ENCODE results near the gene PHC2. TPM values are rescaled to one million over a fixed set of nuclear protein-coding genes. Genes with fewer than 3 reads are reported as not detected.

PHC2 gene
- total RNA-seq, 1 donor = 85.4 TPM

DNA sequence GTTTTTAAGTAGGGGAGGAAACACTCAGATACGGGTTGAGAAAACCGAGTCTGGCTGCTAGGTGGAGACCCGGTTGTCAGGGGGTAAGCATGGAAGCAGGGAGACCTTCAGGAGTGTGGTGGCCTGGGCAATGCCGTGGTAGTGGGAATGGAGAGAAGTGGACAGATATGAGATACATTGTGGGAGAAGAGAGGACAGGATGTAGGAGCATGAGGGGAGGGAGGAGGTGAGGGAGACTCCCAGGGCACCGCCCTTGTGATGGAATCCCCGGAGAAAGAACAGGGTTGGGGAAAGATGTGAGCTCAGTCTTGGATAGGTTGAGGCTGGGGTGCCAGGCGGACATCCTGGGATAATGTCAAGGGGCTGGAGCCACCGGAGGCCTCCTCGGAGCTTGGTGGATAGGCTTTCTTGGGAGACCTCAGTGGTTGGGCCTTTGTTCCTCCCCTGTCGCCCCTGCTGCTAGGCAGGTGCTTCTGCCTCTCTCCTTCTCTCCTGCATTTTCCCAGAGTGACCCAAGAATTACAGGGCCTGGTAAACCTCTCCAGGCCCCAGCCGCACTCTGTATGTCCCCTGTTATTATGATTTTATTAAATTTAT, 153.3 kb downstream of the PHC2 start:
- H3K4me1 ChIP-seq (ENCODE audit: insufficient read depth, low read length) = no peaks in the 10 kb centered on the region
- no peaks in the 10 kb centered on the region for H3K27me3 ChIP-seq (ENCODE audit: insufficient read depth, low read length)
- peaks cover 27% of the 10 kb centered on the region for H3K36me3 ChIP-seq (ENCODE audit: insufficient read depth, low read length)
- no peak overlapping the region for H3K4me3 ChIP-seq (ENCODE audit: insufficient read depth, low read length)
- TF ChIP-seq, protein P1, sequence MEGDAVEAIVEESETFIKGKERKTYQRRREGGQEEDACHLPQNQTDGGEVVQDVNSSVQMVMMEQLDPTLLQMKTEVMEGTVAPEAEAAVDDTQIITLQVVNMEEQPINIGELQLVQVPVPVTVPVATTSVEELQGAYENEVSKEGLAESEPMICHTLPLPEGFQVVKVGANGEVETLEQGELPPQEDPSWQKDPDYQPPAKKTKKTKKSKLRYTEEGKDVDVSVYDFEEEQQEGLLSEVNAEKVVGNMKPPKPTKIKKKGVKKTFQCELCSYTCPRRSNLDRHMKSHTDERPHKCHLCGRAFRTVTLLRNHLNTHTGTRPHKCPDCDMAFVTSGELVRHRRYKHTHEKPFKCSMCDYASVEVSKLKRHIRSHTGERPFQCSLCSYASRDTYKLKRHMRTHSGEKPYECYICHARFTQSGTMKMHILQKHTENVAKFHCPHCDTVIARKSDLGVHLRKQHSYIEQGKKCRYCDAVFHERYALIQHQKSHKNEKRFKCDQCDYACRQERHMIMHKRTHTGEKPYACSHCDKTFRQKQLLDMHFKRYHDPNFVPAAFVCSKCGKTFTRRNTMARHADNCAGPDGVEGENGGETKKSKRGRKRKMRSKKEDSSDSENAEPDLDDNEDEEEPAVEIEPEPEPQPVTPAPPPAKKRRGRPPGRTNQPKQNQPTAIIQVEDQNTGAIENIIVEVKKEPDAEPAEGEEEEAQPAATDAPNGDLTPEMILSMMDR (IDR thresholded peaks at IDR 0.05; ENCODE audit: extremely low read depth, low read depth, low read length) = no peak
- H3K4me2 ChIP-seq (ENCODE audit: insufficient read depth, low read length) = no peak overlapping the region
- H4K20me1 ChIP-seq (ENCODE audit: insufficient read depth, low read length) = peaks cover 29% of the 10 kb centered on the region
- H3K9me3 ChIP-seq (ENCODE audit: low read depth, low read length) = no peaks in the 10 kb centered on the region
- no peak overlapping the region for H2AFZ ChIP-seq (ENCODE audit: low read length)
- DNase-seq (ENCODE audit: insufficient read length, low spot score, missing footprints) = peak; percentile 30
- peaks cover 19% of the 10 kb centered on the region for H3K79me2 ChIP-seq (ENCODE audit: insufficient read depth, low read length)
- H3K27ac ChIP-seq (ENCODE audit: low read depth, low read length) = no peak overlapping the region

- peaks cover 22% of the 10 kb centered on the region for H3K79me2 ChIP-seq (ENCODE audit: insufficient read depth, low read length)
- H3K36me3 ChIP-seq (ENCODE audit: insufficient read depth, low read length) = peaks cover 21% of the 10 kb centered on the region
- no peaks in the 10 kb centered on the region for H3K4me1 ChIP-seq (ENCODE audit: insufficient read depth, low read length)
- H3K4me3 ChIP-seq (ENCODE audit: insufficient read depth, low read length) = no peak overlapping the region
- TF ChIP-seq, protein P1 (IDR thresholded peaks at IDR 0.05; ENCODE audit: extremely low read depth, low read depth, low read length) = no peak
- DNase-seq (ENCODE audit: insufficient read length, low spot score, missing footprints) = peak; percentile 53
- H3K4me2 ChIP-seq (ENCODE audit: insufficient read depth, low read length) = no peak overlapping the region
- H3K9me3 ChIP-seq (ENCODE audit: low read depth, low read length) = no peaks in the 10 kb centered on the region
- H2AFZ ChIP-seq (ENCODE audit: low read length) = no peak overlapping the region
- H3K27ac ChIP-seq (ENCODE audit: low read depth, low read length) = no peak overlapping the region
- no peaks in the 10 kb centered on the region for H3K27me3 ChIP-seq (ENCODE audit: insufficient read depth, low read length)
- peaks cover 34% of the 10 kb centered on the region for H4K20me1 ChIP-seq (ENCODE audit: insufficient read depth, low read length)
These were observed 154.2 kb downstream of the PHC2 start for GRCh38 chr1:33276573-33277298.

DNA sequence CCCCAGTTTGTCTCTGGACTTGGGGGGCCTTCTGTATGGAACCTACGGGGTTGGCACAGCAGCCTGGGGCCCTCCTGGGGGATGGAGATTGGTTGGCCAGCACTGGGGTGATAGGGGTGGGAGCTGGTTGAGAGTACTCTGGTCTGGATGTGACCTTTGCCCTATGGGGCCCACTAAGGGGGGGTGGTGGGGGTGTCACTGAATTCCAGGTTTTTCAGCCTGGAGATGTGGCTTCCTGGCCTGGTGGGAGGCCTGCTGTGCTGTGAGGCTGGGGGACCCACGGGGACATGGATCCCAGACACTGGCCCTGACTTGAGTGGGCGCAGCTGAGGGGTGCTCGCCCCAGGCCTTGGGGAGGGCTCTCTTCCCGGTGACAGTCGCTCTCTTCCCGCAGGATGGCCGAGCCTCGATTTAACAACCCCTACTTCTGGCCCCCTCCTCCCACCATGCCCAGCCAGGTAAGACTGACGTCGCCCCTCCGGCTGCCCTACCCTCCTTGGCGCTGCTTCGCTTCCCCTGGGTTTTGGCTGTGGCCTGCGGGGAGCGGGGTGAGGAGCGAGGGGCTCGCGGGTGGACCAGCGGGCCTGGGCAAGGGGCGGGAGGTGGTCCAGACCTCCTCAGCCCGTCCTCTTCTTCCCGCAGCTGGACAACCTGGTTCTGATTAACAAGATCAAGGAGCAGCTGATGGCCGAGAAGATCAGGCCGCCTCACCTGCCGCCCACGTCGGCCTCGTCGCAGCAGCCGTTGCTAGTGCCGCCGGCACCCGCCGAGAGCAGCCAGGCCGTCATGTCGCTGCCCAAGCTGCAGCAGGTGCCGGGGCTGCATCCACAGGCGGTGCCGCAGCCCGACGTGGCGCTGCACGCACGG, 155.0 kb downstream of the PHC2 start:
- H3K36me3 ChIP-seq (ENCODE audit: insufficient read depth, low read length) = peaks cover 13% of the 10 kb centered on the region

More for the DNA sequence above, 155.0 kb downstream of the PHC2 start:
- Histone ChIP-seq H3K27me3 (ENCODE audit: insufficient read depth, low read length) (no peaks in the 10 kb centered on the region), H3K27ac (ENCODE audit: low read depth, low read length) (no peak overlapping the region), H3K4me1 (ENCODE audit: insufficient read depth, low read length) (no peaks in the 10 kb centered on the region), H4K20me1 (ENCODE audit: insufficient read depth, low read length) (peaks cover 34% of the 10 kb centered on the region), H3K9me3 (ENCODE audit: low read depth, low read length) (no peaks in the 10 kb centered on the region), H3K4me2 (ENCODE audit: insufficient read depth, low read length) (no peak overlapping the region), H2AFZ (ENCODE audit: low read length) (no peak overlapping the region), H3K4me3 (ENCODE audit: insufficient read depth, low read length) (no peak overlapping the region), H3K79me2 (ENCODE audit: insufficient read depth, low read length) (peaks cover 25% of the 10 kb centered on the region)
- peak; percentile 45 for DNase-seq (ENCODE audit: insufficient read length, low spot score, missing footprints)
- TF ChIP-seq, protein P1 (IDR thresholded peaks at IDR 0.05; ENCODE audit: extremely low read depth, low read depth, low read length) = no peak

Data from osteoblast (primary cell).